Spleen (tissue), 11 donors: Measurements from ENCODE around the gene ZNRD2. TPM values are rescaled to one million over a fixed set of nuclear protein-coding genes. Genes with fewer than 3 reads are reported as not detected.

Experiments used
- DNase-seq: peaks from one replicate; pipeline ENCODE4 v3.0.0-alpha.2; 2020
- H3K27ac ChIP-seq, 8 donors: fragments of 200-600 bp; sonication (generic) in 7 of 8; 1 replicate in 4 of 8; 2 replicates in 4 of 8; pipeline versions ENCODE4 v1.5.0 to v1.8.0; 2016 to 2021; ENCODE audit warnings: inconsistent platforms in 4 of 8, mild to moderate bottlenecking in 4 of 8, moderate library complexity in 1 of 8
- H3K27me3 ChIP-seq, 7 donors: fragments of 200-600 bp; sonication (generic) in 6 of 7; replicated peaks in 1 of 7; 1 replicate in 4 of 7; 2 replicates in 3 of 7; pipeline versions ENCODE4 v1.5.0 to v1.8.0; 2016 to 2021; ENCODE audit warnings: inconsistent platforms in 3 of 7, mild to moderate bottlenecking in 1 of 7
- H3K36me3 ChIP-seq, 6 donors: fragments of 200-600 bp; sonication (generic) in 5 of 6; 1 replicate in 4 of 6; 2 replicates in 2 of 6; pipeline versions ENCODE4 v1.5.0 to v1.8.0; 2016 to 2021; ENCODE audit warnings: inconsistent platforms in 2 of 6
- H3K4me1 ChIP-seq, 6 donors: fragments of 200-600 bp; sonication (generic) in 5 of 6; 1 replicate in 3 of 6; 2 replicates in 3 of 6; pipeline versions ENCODE4 v1.5.0 to v1.8.0; 2016 to 2021; ENCODE audit warnings: inconsistent platforms in 3 of 6
- H3K4me3 ChIP-seq, 8 donors: fragments of 200-600 bp; sonication (generic) in 7 of 8; 1 replicate in 4 of 8; 2 replicates in 4 of 8; pipeline versions ENCODE4 v1.5.0 to v1.8.0; 2016 to 2021; ENCODE audit warnings: inconsistent platforms in 4 of 8, mild to moderate bottlenecking in 4 of 8, moderate library complexity in 2 of 8
- H3K9me3 ChIP-seq, 8 donors: fragments of 200-600 bp; sonication (generic) in 7 of 8; 1 replicate in 4 of 8; 2 replicates in 4 of 8; pipeline versions ENCODE4 v1.5.0 to v1.8.0; 2016 to 2021; ENCODE audit warnings: inconsistent platforms in 4 of 8
- CTCF ChIP-seq, 11 experiments: fragments of 200-600 bp in 7 of 11; fragments of 450-650 bp in 4 of 11; sonication (generic) in 4 of 11; IDR thresholded peaks in 8 of 11; conservative IDR thresholded peaks in 3 of 11; 1 replicate in 7 of 11; 2 replicates in 4 of 11; pipeline versions ENCODE4 v1.4.0 to v1.8.0; 2016 to 2021; ENCODE audit warnings: antibody characterized with exemption in 11 of 11, inconsistent platforms in 4 of 11, mild to moderate bottlenecking in 1 of 11
- POLR2A ChIP-seq, 3 donors: fragments of 450-650 bp; IDR thresholded peaks; one replicate each; pipeline ENCODE4 v1.5.1; 2017; ENCODE audit warnings: antibody characterized with exemption in 3 of 3, mild to moderate bottlenecking in 1 of 3
- POLR2AphosphoS5 ChIP-seq, 3 donors: sonication (generic); formaldehyde crosslinking; IDR thresholded peaks; one replicate each; pipeline ENCODE4 v1.5.1; 2017; ENCODE audit warnings: antibody characterized with exemption in 3 of 3
- WGBS, 5 donors: extraction: QIAGEN DNeasy Blood & Tissue Kit in 3 of 5; methylation state at CpG; one replicate each; pipeline versions ENCODE4 v1.1.5 to v1.1.7; 2013 to 2018; 5-methylcytosine and 5-hydroxymethylcytosine counted together
- intact Hi-C: fragments of 100-400 bp; cut with DNase I; formaldehyde crosslinking; loops from one replicate; pipeline ENCODE4 v1.15.0; 2023; ENCODE audit warnings: low total_unique reads
- polyA plus RNA-seq, 3 donors: library from polyadenylated mRNA; stranded (reverse); fragments of 200-250 nt; gene quantifications; one replicate each; pipeline ENCODE4 v1.2.1, GENCODE V29; 2013
- total RNA-seq, 7 donors: library from RNA; depleted of rRNA in 3 of 7; stranded (reverse); fragments of >200 nt in 3 of 7; fragmentation: NEBNext Ultra II Directional in 4 of 7; extraction: Animal tissue kit (Norgen Biotek cat#: 25700) in 4 of 7; gene quantifications; one replicate each; pipeline versions ENCODE4 v1.1.0 to v1.2.1, GENCODE V29; 2016 to 2021
- donor health status: healthy with polysubstance abuse.
- donor health status: DM: no; HTN: no; CAD: no; lungs with moderate emphysema.
- donor health status: DM: no; HTN: no; CAD: no.
- donor health status: Bipolar disorder and iron deficiency.
- donor health status: healthy.
- donor health status: DM: no; HTN: no; CAD: no.
- donor health status: DM: yes; HTN: yes; CAD: no.

The ZNRD2 gene
- total and polyA plus RNA-seq, 10 donors = 20.9 to 68.8 (median 38.4) TPM

DNA sequence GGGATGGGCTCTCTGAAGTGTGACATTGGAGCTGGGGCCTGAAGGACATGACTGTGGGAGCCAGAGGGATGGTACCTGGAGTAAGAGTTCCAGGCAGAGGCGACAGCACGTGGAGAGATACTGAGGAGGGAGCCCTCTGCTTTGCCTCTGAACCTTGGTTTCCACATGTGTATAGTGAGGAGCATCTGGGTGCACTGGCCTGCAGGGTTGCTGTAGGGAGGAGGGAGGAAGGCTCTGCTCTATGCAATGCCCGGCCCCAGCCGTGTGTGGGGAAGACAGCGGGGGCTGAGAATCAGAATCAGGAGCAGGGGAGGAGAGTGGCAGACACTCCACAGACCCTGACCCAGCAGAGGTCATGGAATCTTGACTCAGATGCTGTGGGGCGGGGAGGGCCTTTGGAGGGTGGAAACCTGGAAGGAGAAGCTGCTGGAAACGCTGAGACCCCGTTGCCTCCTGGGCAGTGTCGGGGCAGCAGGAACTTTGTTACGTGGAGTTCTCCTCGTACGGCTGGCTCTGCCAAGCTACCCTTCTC lies 41.4 kb upstream of the ZNRD2 start:
- TF ChIP-seq POLR2AphosphoS5 (IDR thresholded peaks at IDR 0.05) (no peak), POLR2A (IDR thresholded peaks at IDR 0.05) (no peak), CTCF (IDR thresholded peaks at IDR 0.05 in 8 of 11, conservative IDR thresholded peaks at IDR 0.05 in 3 of 11) (no peak)
- no peak for DNase-seq
- Histone ChIP-seq H3K27ac (peak overlapping the region in 6 of 8 donors; percentile 23 to 58 (median 46)), H3K36me3 (peaks cover 0 to 80% (median 53%) of the 10 kb centered on the region in 6 donors), H3K4me1 (peaks cover 23 to 63% (median 50%) of the 10 kb centered on the region in 6 donors), H3K4me3 (no peak overlapping the region), H3K27me3 (no peaks in the 10 kb centered on the region), H3K9me3 (no peaks in the 10 kb centered on the region)
- 68 to 83% (median 76%) methylated on average over 12 of the region's 12 CpGs for WGBS, 5 donors
- intact Hi-C loops = no loop called here

- TF ChIP-seq CTCF (IDR thresholded peaks at IDR 0.05 in 8 of 11, conservative IDR thresholded peaks at IDR 0.05 in 3 of 11) (no peak), POLR2AphosphoS5 (IDR thresholded peaks at IDR 0.05) (peak; percentile 22 to 75 (median 51))
- peak overlapping the region in 6 of 8 donors; percentile 23 to 58 (median 46) for H3K27ac ChIP-seq
- no peak overlapping the region for H3K4me3 ChIP-seq
- H3K9me3 ChIP-seq = no peaks in the 10 kb centered on the region
- H3K36me3 ChIP-seq = peaks cover 0 to 87% (median 53%) of the 10 kb centered on the region in 6 donors
- peaks cover 18 to 55% (median 42%) of the 10 kb centered on the region in 6 donors for H3K4me1 ChIP-seq
- no peaks in the 10 kb centered on the region for H3K27me3 ChIP-seq
- 52 to 78% (median 74%) methylated on average over 3 to 10 of the region's 10 CpGs for WGBS, 5 donors
- intact Hi-C loops = no loop called here
- DNase-seq = no peak
Observed at GRCh38 chr11:65529475-65530156, 40.7 kb upstream of the ZNRD2 start.

- DNase-seq = no peak
- no peaks in the 10 kb centered on the region for H3K27me3 ChIP-seq
- H3K9me3 ChIP-seq = no peaks in the 10 kb centered on the region
- WGBS, 5 donors = 77 to 87% (median 83%) methylated on average over 5 of the region's 5 CpGs
- TF ChIP-seq CTCF (IDR thresholded peaks at IDR 0.05 in 8 of 11, conservative IDR thresholded peaks at IDR 0.05 in 3 of 11) (peak in 3 of 11 experiments; percentile 8 to 19 (median 8)), POLR2A (IDR thresholded peaks at IDR 0.05) (no peak)
- H3K36me3 ChIP-seq = peaks cover 0 to 92% (median 55%) of the 10 kb centered on the region in 6 donors
- peak overlapping the region in 5 of 8 donors; percentile 43 to 58 (median 48) for H3K27ac ChIP-seq
- intact Hi-C loops = no loop called here
- no peak overlapping the region for H3K4me3 ChIP-seq
- H3K4me1 ChIP-seq = peaks cover 18 to 55% (median 42%) of the 10 kb centered on the region in 6 donors
Observed at GRCh38 chr11:65530157-65530496, 40.1 kb upstream of the ZNRD2 start.

- DNase-seq = no peak
- peak in 1 of 3 donors; percentile 68 for TF ChIP-seq POLR2AphosphoS5 (IDR thresholded peaks at IDR 0.05)
- no peak for TF ChIP-seq POLR2A (IDR thresholded peaks at IDR 0.05)
- Histone ChIP-seq H3K4me1 (peaks cover 7 to 40% (median 27%) of the 10 kb centered on the region in 6 donors), H3K9me3 (no peaks in the 10 kb centered on the region), H3K36me3 (peaks cover 0 to 100% (median 64%) of the 10 kb centered on the region in 6 donors), H3K27ac (no peak overlapping the region), H3K27me3 (no peaks in the 10 kb centered on the region), H3K4me3 (no peak overlapping the region)
- intact Hi-C loops = no loop called here
- WGBS, 5 donors = 86 to 91% (median 87%) methylated on average over 7 to 15 of the region's 15 CpGs
Observed at GRCh38 chr11:65532388-65533064, 37.8 kb upstream of the ZNRD2 start.
